MV-4-11 (cell line): ENCODE data around the gene SLC5A2.
"Not testable (repeated sequence)": the region's sequence is repeated elsewhere in the genome, so short reads cannot be mapped to it uniquely, and the experiment has no call there.

Experiments used
- DNase-seq: peaks from one replicate; lab custom pipeline; 2025; lab: John Stamatoyannopoulos, UW

SLC5A2 gene

DNA sequence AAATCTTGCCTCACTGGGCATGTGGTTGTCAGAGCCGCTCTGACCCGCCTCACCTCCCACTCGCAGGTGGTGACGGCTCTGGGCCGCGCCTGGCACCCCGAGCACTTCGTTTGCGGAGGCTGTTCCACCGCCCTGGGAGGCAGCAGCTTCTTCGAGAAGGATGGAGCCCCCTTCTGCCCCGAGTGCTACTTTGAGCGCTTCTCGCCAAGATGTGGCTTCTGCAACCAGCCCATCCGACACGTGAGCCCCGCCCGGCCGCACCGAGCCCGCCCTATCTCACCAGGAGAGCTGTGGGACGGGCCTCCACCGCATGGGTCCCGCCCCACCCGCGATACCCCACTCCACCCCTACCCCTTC, 7.0 kb upstream of the SLC5A2 start:
- DNase-seq: no peak

DNA sequence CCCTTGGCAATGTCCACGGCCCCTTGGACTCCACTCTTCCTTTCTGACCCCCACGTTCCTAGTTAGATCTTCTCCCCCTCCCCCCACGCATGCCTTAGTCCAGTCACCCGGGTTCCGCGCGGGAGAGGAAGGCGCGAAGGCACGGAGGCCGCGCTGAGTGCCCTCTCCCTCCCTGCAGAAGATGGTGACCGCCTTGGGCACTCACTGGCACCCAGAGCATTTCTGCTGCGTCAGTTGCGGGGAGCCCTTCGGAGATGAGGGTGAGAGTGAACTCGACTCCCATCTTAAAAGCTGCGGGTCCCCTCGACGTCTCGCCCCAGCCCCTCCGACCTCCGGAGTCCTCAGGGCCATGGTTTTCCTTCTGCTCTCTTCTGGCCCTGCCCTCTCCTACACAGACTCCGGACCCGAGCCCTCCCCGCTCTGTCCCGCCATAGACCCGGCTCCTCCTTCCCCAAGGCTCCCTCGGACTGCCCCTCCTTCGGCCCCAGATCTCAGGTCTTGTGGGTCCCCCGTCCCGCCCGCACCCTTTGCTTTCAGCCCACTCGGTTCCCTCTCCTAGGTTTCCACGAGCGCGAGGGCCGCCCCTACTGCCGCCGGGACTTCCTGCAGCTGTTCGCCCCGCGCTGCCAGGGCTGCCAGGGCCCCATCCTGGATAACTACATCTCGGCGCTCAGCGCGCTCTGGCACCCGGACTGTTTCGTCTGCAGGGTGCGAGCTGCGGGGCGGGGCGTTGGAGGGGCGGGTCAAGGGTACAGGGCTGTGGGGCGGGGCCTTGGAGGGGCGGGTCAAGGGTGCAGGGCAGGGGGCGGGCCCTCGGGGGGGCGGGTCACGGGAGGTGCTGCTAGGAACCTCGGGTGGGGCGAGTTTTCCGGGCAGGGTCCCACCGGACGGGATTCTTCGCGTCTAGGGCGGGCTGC, 6.4 kb upstream of the SLC5A2 start:
- peak; percentile 34 for DNase-seq

DNA sequence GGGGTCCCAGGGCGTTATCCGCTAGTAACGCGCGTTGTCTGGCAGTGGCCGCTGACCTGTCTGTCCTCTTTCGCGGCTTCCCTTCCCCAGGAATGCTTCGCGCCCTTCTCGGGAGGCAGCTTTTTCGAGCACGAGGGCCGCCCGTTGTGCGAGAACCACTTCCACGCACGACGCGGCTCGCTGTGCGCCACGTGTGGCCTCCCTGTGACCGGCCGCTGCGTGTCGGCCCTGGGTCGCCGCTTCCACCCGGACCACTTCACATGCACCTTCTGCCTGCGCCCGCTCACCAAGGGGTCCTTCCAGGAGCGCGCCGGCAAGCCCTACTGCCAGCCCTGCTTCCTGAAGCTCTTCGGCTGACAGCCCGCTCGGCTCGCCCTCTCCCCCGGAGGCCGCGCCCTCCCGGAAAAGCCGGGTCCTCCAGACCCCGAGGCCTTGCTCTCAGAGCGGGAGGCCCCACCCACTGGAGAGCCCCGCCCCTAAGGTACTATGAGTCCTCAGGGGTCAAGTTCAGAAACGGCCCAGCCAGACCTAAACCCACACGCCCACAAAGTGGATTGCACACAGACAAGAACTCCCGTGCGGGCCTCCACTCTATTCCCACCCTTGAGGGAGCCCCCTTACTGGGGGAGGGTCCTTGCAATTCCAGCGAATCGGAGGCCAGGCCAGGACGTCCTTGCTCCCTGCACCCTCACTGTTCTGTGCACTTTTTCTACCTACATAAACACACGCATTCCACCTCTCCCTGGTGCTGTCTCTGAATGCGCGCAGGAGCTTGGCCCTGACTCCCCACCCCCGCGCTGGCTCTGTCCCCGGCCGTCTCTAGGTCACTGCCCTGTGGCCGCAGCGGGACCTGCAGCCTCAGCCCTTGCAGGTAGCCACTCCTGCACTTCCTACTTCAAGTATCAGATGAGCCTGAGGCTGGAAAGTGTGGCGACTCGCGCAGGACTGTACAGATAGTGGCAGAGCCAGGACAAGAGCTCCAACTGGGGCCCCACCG, 5.4 kb upstream of the SLC5A2 start:
- no peak for DNase-seq

- no peak for DNase-seq
Measured at GRCh38 chr16:31478956-31479355, 4.0 kb upstream of the SLC5A2 start.

GRCh38 chr16:31479751-31480150, 3.2 kb upstream of the SLC5A2 start:
- DNase-seq: no peak

GRCh38 chr16:31480851-31481536, 1.9 kb upstream of the SLC5A2 start:
- peak; percentile 20 for DNase-seq

DNA sequence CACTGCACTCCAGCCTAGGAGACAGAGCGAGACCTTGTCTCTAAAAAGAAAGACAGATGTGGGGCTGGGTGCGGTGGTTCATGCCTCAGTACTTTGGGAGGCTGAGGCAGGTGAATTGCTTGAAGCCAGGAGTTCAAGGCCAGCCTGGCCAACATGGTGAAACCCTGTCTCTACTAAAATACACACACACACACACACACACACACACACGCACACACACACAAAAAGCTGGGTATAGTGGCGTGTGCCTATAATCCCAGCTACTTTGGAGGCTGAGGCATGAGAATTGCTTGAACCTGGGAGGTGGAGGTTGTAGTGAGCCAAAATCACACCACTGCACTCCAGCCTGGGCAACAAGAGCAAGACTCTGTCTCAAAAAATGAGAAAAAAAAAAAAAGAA, 1.1 kb downstream of the SLC5A2 start:
- DNase-seq: not testable (repeated sequence)

DNA sequence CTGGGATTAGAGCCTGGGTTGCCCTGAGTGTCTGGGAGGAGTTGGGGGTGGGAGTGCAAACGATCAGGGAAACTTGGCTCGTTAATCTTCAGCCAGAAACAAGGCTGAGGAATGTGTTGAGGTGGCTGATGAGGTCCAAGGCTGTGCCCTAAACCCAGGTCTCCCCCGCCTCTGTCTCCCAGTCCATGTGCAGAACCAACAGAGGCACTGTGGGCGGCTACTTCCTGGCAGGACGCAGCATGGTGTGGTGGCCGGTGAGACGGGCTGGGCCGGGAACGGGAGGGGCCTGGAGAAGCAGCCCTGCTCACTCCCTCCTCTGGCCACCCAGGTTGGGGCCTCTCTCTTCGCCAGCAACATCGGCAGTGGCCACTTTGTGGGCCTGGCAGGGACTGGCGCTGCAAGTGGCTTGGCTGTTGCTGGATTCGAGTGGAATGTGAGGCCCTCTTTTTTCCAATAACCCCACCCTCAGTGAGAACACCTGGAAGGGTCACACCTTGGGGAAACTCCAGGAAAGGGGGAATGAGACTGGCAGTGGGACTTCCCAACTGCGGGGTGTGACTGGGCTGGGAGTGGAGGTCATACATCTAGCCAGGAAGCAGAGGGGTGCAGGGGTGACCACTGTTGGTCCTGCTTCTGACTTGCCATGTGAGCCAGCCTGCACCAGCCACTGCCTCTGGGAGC, 1.7 kb downstream of the SLC5A2 start:
- DNase-seq: no peak

DNA sequence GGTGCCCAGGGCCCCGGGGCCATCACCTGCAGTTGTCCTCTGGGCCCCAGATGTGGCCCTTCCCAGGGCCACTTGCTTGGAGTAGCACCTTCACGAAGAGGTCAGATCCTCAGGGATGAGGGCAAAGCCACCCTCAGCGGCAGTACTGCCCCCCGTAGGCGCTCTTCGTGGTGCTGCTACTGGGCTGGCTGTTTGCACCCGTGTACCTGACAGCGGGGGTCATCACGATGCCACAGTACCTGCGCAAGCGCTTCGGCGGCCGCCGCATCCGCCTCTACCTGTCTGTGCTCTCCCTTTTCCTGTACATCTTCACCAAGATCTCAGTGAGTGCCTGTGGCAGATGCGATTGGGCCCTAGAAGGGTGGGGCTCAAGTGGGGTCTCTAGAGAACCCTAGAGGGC, 2.6 kb downstream of the SLC5A2 start:
- no peak for DNase-seq

DNA sequence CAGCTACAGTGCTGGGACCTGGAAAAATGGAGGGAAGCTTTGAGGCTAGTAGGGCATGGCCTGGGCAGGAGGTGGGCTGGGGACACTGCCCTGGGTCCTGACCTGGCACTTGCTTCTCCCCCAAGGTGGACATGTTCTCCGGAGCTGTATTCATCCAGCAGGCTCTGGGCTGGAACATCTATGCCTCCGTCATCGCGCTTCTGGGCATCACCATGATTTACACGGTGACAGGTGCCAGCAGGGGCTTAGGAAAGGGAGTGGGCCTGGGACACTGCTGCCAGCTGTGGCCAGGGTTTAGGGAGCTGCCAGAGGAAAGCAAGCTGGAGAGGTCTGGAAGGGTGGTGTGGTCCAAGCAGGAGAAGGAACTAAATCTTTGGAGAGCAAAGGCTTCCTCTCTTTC, 3.1 kb downstream of the SLC5A2 start:
- DNase-seq: no peak

GRCh38 chr16:31487071-31487719, 4.3 kb downstream of the SLC5A2 start:
- DNase-seq: no peak

DNA sequence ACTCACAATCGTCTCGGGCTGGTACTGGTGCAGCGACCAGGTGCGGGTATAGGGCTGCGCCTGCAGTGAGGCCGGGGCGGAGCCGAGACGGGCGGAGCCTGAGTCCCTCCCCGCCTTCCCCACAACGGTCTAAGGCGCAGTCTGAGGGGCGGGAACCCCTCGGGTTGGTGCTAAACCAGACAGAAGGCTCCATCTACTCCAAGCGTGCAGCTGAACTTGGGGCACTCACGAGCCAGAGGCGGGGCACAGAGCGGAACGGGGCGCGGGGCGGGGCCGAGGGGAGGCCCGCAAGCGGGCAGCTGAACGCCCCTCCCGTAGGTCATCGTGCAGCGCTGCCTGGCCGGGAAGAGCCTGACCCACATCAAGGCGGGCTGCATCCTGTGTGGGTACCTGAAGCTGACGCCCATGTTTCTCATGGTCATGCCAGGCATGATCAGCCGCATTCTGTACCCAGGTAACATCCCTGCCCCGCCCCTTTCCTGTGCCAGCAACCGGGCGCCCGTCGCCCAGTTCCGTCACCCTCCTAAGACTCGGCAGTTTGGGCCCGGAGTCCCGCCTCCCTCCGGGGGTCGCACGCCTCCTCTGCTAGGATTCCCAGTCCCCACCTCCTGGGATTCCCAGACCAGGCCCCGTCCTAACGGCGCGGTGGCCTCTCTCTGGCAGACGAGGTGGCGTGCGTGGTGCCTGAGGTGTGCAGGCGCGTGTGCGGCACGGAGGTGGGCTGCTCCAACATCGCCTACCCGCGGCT, 5.0 kb downstream of the SLC5A2 start:
- DNase-seq: no peak

DNA sequence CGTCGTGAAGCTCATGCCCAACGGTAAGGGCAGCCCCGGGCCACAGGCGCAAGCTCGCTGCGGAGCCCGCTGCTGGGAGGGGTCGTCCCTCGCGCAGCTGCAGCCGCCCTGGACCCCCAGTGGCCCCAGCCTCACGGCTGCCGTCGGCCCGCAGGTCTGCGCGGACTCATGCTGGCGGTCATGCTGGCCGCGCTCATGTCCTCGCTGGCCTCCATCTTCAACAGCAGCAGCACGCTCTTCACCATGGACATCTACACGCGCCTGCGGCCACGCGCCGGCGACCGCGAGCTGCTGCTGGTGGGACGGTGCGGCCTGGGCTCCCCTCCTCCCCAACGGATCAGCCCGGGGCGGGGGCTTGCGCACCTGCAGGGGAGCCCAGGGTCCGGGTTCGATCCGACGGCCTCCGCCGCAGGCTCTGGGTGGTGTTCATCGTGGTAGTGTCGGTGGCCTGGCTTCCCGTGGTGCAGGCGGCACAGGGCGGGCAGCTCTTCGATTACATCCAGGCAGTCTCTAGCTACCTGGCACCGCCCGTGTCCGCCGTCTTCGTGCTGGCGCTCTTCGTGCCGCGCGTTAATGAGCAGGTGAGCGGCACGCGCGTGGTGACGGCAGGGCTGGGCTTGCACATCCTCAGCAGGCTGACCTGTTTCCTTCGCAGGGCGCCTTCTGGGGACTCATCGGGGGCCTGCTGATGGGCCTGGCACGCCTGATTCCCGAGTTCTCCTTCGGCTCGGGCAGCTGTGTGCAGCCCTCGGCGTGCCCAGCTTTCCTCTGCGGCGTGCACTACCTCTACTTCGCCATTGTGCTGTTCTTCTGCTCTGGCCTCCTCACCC, 5.8 kb downstream of the SLC5A2 start:
- DNase-seq: no peak

GRCh38 chr16:31489298-31489564, 6.3 kb downstream of the SLC5A2 start:
- DNase-seq: no peak

- no peak for DNase-seq
Measured at GRCh38 chr16:31489616-31490584, 7.0 kb downstream of the SLC5A2 start.

DNA sequence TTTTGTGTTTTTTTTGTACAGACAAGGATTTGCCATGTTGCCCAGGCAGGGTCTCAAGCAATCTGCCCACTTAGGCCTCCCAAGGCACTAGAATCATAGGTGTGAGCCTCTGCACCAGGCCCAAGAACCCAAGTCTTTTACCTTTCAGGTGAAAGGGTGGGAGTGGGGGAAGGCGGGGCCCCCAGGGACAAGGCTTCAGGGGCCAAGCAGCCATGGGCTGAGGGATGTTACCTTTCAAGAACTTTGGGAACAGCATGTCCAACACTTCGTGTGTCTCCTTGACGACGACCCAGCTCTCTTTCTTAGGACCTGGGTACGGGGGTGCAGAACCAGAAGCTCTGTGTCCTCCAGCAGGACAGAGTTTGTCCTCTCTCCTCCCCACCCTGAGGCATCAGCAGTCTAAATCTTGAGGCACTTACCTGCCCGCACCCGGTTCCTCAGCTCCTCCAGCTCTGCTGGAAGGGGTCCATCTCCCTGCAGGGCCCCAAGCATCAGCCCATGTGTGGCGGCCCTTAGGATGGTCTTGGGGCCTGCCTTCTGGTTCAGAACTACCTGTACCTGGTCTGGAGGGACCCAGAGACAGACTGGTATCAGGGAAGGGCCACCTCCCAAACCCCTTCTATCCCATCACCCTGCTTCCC, 9.0 kb downstream of the SLC5A2 start:
- no peak for DNase-seq

DNA sequence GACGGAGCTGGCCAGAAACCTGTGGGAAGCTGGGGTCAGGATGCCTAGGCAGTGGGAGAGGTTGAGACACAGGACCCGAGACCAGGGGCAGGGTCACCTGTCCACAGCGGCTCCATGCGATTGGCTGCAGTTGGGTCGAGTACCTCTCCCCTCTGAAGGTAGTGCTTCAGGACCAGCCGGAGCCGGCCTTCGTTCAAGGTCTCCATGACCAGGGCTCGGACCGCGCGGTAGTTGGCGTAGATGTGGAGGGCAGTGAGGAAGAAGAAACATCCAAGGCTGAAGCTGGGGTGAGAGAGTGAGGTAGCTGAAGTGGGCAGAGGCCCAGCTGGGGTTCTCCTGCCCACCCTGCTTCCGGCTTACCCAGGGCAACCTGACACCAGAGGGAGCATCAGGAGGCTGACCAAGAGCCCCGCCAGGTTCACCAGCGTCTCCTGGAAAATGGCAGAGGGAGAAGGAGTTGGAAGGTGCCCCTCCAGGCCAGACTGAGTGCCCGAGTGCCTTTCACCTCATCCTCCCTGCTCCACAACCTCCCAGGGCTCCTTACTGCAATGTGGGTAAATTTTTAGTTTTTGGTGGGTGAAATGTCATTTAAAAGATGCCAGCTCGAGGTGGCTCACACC, 10.7 kb downstream of the SLC5A2 start:
- DNase-seq: no peak

DNA sequence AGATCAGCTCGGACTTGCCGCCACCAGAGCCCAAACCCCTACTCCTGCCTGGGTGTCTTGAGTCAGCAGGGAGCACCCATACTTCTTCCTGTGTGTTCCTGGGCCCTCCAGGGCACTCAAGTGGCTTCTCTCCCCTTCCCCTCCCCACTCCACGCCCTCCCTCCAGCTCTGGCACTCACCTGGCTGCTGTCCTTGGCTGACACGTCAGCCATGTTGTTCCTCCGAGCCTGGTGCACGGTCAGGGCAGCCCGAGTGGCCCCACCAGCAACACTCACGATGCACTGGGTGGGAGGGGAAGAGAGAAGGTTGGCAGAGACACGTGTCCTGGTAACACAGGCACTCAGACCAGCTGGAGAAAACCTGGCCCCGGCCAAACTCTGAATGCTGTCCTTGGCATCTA, 13.7 kb downstream of the SLC5A2 start:
- no peak for DNase-seq
